ENCODE measurements around the gene ZSCAN12.

The ZSCAN12 gene

DNA sequence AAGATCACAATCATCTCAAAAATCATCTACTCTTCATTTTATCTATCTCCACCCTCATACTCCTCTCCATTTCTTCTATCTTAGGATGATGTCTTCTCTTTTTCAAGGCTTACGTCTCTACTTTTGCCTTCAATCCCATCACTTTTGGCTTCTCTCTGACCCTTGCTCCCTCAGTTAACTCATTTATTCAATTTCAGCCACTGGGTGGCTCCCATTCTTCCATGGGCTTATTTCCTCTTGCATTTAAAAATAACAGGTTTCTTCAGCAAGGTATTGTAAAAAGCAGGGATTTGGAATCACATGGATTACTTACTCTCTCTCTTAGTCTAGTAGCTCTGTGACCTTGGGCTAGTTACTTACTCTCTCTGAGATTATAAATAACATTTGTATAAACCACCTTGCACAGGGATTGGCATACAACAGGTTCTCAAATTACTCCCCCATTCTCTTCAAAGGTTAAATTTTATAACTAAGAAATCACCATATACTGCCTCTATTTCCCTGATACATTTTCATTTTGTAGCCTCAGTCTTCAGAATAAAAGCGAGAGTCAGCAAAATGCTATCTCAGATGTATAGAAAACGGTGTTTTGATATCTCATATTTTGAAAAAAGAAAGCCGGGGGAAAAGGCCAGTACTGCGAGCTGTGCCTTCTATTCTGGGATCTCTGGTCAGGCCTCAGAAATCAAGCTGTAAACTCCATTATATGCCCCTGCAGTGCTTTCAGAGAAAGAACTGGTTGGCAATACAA lies 5.5 kb downstream of the ZSCAN12 start:
- no peak for TF ChIP-seq EGR1 (IDR thresholded peaks at IDR 0.05)
- no peak for TF ChIP-seq NFIC (IDR thresholded peaks at IDR 0.05)
- TF ChIP-seq YY1 (IDR thresholded peaks at IDR 0.05; ENCODE audit: low read depth) = no peak
- TF ChIP-seq FOXM1 (IDR thresholded peaks at IDR 0.05; ENCODE audit: borderline replicate concordance, low read depth) = no peak
- no peak for TF ChIP-seq TAF1 (IDR thresholded peaks at IDR 0.05; ENCODE audit: low read depth)
- no peak for TF ChIP-seq CEBPB (IDR thresholded peaks at IDR 0.05)
- TF ChIP-seq TCF12 (IDR thresholded peaks at IDR 0.05; ENCODE audit: low read depth) = no peak
- TF ChIP-seq, protein P1, sequence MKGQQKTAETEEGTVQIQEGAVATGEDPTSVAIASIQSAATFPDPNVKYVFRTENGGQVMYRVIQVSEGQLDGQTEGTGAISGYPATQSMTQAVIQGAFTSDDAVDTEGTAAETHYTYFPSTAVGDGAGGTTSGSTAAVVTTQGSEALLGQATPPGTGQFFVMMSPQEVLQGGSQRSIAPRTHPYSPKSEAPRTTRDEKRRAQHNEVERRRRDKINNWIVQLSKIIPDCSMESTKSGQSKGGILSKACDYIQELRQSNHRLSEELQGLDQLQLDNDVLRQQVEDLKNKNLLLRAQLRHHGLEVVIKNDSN (IDR thresholded peaks at IDR 0.05) = no peak
- TF ChIP-seq RAD21 (IDR thresholded peaks at IDR 0.05; ENCODE audit: low read depth) = no peak
- TF ChIP-seq, protein P2, sequence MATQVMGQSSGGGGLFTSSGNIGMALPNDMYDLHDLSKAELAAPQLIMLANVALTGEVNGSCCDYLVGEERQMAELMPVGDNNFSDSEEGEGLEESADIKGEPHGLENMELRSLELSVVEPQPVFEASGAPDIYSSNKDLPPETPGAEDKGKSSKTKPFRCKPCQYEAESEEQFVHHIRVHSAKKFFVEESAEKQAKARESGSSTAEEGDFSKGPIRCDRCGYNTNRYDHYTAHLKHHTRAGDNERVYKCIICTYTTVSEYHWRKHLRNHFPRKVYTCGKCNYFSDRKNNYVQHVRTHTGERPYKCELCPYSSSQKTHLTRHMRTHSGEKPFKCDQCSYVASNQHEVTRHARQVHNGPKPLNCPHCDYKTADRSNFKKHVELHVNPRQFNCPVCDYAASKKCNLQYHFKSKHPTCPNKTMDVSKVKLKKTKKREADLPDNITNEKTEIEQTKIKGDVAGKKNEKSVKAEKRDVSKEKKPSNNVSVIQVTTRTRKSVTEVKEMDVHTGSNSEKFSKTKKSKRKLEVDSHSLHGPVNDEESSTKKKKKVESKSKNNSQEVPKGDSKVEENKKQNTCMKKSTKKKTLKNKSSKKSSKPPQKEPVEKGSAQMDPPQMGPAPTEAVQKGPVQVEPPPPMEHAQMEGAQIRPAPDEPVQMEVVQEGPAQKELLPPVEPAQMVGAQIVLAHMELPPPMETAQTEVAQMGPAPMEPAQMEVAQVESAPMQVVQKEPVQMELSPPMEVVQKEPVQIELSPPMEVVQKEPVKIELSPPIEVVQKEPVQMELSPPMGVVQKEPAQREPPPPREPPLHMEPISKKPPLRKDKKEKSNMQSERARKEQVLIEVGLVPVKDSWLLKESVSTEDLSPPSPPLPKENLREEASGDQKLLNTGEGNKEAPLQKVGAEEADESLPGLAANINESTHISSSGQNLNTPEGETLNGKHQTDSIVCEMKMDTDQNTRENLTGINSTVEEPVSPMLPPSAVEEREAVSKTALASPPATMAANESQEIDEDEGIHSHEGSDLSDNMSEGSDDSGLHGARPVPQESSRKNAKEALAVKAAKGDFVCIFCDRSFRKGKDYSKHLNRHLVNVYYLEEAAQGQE (IDR thresholded peaks at IDR 0.05; ENCODE audit: low read depth) = no peak
- no peak for TF ChIP-seq CREB1 (IDR thresholded peaks at IDR 0.05; ENCODE audit: low read depth)
- no peak for TF ChIP-seq EP300 (IDR thresholded peaks at IDR 0.05; ENCODE audit: borderline replicate concordance)
- TF ChIP-seq, protein P3, sequence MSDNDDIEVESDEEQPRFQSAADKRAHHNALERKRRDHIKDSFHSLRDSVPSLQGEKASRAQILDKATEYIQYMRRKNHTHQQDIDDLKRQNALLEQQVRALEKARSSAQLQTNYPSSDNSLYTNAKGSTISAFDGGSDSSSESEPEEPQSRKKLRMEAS (IDR thresholded peaks at IDR 0.05) = no peak

DNA sequence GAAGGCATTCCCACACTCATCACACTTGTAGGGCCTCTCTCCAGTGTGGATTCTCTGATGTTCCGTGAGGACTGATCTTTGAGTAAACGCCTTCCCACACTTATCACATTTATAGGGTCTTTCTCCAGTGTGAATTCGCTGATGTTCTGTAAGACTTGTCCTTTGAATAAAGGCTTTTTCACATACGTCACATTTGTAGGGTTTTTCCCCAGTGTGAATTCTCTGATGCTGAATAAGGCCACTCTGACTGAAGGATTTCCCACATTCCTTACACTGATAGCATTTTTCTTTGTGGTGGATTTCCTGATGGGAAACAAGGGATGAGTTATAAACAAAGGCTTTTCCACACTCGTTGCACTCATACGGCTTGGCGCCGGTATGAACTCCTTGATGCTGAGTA lies 8.9 kb downstream of the ZSCAN12 start:
- TF ChIP-seq NFIC (IDR thresholded peaks at IDR 0.05) = no peak
- TF ChIP-seq ZBTB7A (IDR thresholded peaks at IDR 0.05; ENCODE audit: low read depth) = no peak
- no peak for TF ChIP-seq TAF1 (IDR thresholded peaks at IDR 0.05; ENCODE audit: low read depth)
- TF ChIP-seq CREB1 (IDR thresholded peaks at IDR 0.05; ENCODE audit: low read depth) = no peak

DNA sequence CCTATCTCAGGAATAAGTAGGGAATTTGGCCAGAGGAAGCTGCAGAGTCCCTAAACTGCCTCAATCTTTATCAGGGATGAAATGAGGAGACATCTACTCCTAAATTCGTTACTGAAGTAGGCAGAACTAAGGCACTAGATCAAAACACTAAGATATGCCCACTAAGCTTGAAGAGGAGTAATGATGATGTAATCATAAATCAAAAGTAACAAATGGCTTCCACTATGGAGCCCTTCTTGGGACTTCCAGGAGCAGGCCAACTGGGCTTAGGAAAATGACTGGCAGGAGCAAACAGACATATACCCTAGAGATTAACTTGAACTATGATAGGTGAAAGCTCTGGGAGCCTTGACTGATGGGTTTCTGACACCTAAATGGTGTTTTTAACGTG lies 15.4 kb downstream of the ZSCAN12 start:
- TF ChIP-seq EP300 (IDR thresholded peaks at IDR 0.05; ENCODE audit: borderline replicate concordance) = no peak

DNA sequence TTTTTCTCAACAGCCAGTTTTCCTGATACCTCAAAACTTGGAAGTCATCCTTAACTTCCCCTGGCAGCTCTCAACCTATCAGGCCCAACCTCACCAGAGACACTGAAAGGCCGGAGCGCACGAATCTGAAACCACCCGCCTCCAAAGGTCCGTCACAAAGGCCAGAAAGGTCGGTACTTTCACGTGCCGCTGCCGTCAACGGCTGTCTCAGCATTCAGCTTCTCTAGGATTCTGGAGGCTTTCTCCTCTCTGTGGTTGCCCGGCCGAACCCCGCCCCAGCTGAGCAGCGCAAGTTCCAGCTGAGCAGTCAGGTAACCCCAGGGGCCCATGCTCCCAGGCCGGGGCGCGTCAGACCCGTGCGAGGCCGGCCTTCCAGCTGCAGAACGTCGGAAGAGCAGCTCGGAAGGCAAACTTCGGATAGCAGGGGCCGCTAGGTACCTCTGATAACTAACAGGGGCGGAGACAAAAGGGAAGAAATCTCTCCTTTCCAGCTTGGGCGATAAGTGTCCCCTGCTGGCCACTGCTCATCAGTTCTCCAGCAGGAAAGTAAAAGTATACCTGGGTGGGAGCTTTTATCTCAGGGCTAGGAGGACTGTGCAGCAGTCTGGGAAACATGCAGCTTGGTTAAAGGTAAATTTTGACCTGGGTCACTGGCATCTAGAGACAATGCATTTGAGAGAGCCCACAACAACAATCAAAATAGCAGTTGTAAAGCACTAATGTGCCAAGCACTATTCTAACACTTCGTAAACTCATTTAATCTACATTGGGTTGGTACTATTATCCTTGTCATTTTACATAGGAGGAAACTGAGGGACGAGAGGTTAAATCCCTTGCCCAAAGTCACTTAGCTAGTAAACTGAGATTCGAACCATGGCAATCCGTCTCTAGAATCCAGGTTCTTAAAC lies 16.1 kb downstream of the ZSCAN12 start:
- TF ChIP-seq TEAD4 (IDR thresholded peaks at IDR 0.05) = peak; percentile 20; the same call in 1 of the 2 replicates
- TF ChIP-seq FOXM1 (IDR thresholded peaks at IDR 0.05; ENCODE audit: borderline replicate concordance, low read depth) = no peak
- TF ChIP-seq TCF12 (IDR thresholded peaks at IDR 0.05; ENCODE audit: low read depth) = peak; percentile 49
- peak; percentile 62; the same call in 1 of the 2 replicates for TF ChIP-seq TAF1 (IDR thresholded peaks at IDR 0.05; ENCODE audit: low read depth)
- no peak for TF ChIP-seq EP300 (IDR thresholded peaks at IDR 0.05; ENCODE audit: borderline replicate concordance)
- no peak for TF ChIP-seq YY1 (IDR thresholded peaks at IDR 0.05; ENCODE audit: low read depth)
- TF ChIP-seq, protein P1 (IDR thresholded peaks at IDR 0.05) = peak; percentile 78
- 0 out of 2 replicates have a peak, but pooled peaks have one; percentile 18 for TF ChIP-seq CREB1 (IDR thresholded peaks at IDR 0.05; ENCODE audit: low read depth)
- peak; percentile 30 for TF ChIP-seq RAD21 (IDR thresholded peaks at IDR 0.05; ENCODE audit: low read depth)
- TF ChIP-seq, protein P3 (IDR thresholded peaks at IDR 0.05) = peak; percentile 99

DNA sequence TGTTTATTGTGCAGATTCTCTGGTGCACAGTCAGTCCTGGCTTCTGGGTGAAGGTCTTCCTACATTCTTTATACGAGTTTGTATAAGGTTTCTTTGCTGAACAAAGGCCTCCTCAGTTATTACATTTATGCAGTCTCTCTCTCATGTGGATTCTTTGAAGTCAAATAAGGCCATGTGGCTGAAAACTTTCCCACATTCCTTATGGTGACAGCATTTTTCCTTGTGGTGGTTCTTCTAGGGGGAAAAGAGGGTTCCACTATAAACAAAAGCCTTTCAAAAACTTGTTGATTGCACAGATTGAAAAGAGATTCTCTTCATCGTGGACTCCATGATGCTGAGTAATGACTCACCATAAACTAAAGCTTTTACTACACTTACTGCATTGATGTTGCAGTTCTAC lies 19.2 kb downstream of the ZSCAN12 start:
- TF ChIP-seq YY1 (IDR thresholded peaks at IDR 0.05; ENCODE audit: low read depth) (no peak), TAF1 (IDR thresholded peaks at IDR 0.05; ENCODE audit: low read depth) (no peak), CEBPB (IDR thresholded peaks at IDR 0.05) (no peak), EP300 (IDR thresholded peaks at IDR 0.05; ENCODE audit: borderline replicate concordance) (no peak), RAD21 (IDR thresholded peaks at IDR 0.05; ENCODE audit: low read depth) (no peak), EGR1 (IDR thresholded peaks at IDR 0.05) (no peak), CREB1 (IDR thresholded peaks at IDR 0.05; ENCODE audit: low read depth) (no peak), NFIC (IDR thresholded peaks at IDR 0.05) (no peak)
- TF ChIP-seq, protein P3 (IDR thresholded peaks at IDR 0.05) = no peak

DNA sequence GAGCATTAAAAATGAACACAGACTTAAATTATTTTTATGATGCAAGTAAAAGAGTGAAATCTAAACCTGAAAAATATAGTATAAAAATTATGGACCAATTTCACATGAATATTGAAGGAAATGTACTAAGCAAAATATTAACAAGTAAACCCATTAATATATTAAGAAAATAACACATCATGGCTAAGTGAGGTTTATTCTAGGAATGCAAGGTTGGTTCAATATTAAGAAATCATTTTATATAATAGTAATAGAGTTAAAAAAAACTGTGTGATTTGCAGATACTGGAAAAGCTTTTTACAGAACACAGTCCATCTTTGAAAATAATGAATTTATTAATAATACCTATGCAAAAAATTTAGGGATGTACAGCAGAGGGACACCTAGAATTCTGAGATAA lies 20.9 kb downstream of the ZSCAN12 start:
- TF ChIP-seq CREB1 (IDR thresholded peaks at IDR 0.05; ENCODE audit: low read depth) = no peak
- TF ChIP-seq NFIC (IDR thresholded peaks at IDR 0.05) = no peak
- TF ChIP-seq ZBTB7A (IDR thresholded peaks at IDR 0.05; ENCODE audit: low read depth) = no peak
- no peak for TF ChIP-seq RAD21 (IDR thresholded peaks at IDR 0.05; ENCODE audit: low read depth)
- no peak for TF ChIP-seq EGR1 (IDR thresholded peaks at IDR 0.05)
- TF ChIP-seq, protein P3 (IDR thresholded peaks at IDR 0.05) = no peak
- TF ChIP-seq, protein P2 (IDR thresholded peaks at IDR 0.05; ENCODE audit: low read depth) = no peak
- no peak for TF ChIP-seq FOXM1 (IDR thresholded peaks at IDR 0.05; ENCODE audit: borderline replicate concordance, low read depth)
- no peak for TF ChIP-seq TEAD4 (IDR thresholded peaks at IDR 0.05)
- TF ChIP-seq, protein P1 (IDR thresholded peaks at IDR 0.05) = no peak
- TF ChIP-seq TAF1 (IDR thresholded peaks at IDR 0.05; ENCODE audit: low read depth) = no peak
- TF ChIP-seq YY1 (IDR thresholded peaks at IDR 0.05; ENCODE audit: low read depth) = no peak
- no peak for TF ChIP-seq CEBPB (IDR thresholded peaks at IDR 0.05)
- TF ChIP-seq EP300 (IDR thresholded peaks at IDR 0.05; ENCODE audit: borderline replicate concordance) = no peak
- no peak for TF ChIP-seq TCF12 (IDR thresholded peaks at IDR 0.05; ENCODE audit: low read depth)

Measured in Ishikawa (cell line).